DMS 273 (cell line): ENCODE data around the gene ANKRD53.
"Not testable (repeated sequence)": the region's sequence is repeated elsewhere in the genome, so short reads cannot be mapped to it uniquely, and the experiment has no call there.

Experiments
- DNase-seq: peaks from one replicate; lab custom pipeline; 2025; ENCODE audit not compliant: unreplicated experiment; lab: John Stamatoyannopoulos, UW

The ANKRD53 gene

DNA sequence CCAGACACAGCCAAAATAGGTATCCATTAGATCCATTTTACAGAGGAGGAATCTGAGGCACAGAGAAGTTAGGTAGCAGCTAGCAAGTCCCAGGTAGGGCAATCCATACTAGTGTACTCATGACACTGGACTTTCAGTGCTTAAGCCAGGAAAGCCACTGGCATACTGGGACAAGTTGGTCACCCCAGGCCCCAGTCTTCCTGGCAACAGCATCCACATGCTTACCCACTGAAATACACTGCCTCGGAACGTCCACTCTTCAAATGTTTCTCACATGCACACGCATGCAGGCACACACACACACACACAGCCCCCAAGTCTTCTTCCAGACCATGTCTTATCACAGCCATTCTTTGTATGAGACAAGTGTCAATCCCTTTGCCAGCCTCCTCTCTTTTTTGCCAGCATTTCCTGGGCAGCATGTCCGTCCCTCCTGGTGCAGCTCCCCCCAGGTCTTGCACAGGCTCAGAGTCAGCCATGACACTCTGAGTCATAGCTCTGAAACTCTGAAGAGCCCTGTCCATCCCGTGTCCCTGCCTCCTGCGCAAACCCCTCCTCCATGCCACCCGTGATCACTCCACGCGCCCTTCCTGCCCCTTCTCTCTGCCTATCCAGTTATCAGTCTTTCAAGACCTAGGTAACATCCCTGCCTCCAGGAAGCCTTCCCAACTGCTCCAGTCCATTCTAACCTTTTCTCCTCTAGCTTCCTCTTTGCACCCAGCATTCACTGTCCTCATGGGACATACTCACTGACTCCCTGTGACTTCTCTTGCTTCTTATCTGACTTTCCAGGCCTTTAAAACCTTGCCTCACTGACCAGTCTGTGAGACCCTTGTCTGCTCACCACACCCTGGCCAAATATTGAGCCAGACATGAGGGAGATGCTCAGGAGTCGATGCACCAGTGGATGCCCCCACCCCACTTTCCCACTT is 27.1 kb downstream of the ANKRD53 start:
- no peak for DNase-seq

DNA sequence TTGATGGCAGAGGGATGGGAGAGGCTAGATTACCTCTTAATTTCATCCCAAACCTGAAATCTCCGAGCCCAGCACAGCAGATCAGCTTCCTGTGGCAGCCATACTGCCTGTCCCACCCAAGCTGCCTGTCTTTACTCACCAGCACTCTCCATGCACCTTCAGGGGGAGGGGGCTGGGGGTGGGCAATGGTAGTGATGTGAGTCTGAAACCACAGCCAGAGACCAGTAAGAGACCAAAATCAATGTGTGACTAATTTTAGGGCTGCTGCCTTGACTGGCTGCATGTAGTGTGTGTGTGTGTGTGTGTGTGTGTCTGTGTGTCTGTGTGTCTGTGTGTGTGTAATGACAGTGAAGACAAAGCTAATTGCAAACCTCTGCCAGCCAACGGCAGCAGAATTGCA is 27.9 kb downstream of the ANKRD53 start:
- no peak for DNase-seq

DNA sequence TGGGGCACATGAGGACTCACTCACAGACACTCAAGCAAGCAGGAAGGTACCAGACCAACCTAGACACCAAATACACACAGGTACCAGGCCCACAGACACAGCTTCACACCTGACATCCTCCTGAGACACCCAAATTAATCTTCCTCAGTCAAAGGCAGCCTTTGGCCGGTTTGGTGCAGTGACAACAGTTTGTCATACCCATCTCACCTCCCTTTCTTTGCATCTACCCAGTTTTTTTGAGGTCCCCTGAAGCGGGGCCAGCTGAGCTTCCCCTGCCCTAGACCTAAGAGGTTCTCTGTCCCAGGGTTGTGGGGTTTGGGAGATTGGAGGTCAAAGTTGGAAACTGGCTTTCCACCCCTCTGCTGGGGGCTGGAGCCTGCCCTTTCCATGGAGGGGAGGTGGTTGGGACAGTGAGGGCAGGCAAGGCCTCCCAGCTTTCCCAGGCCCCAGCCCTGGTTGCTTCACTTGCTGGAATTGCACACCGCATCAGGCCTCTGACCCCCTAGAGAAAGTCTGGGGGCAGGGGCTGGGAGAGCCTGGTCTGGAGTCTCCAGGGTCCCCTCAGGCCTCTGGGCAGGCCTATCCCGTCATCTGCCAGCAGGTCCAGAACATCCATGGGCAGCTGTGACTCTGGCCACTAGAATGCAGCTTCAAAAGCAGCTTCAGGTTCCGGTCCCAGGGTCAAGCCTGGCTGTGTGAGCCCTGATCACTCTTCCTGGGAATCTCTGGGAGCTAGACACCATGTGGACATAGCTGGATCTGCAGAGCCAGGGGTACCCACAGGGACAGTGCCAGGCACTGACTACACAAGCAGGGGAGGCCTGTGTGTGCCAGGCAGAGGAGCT is 28.7 kb downstream of the ANKRD53 start:
- no peak for DNase-seq

DNA sequence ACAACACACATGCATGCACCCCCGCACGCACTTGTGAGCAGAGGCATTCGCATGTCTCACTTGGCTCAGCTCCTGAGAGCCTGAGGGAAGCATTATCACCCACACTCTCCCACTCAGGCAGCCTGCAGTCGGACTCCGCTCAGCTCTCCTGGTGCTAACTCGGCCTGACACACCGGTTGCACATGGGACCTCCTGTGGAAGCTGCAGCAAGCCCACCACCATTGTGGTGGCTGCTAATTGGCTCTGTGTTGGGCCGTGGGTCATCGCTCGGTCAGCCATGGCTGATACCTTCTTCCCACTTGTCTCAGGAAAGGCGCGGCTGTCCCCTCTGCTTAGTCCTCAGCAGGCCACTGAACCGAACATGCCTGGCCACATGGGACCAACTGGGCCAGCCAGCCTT is 29.9 kb downstream of the ANKRD53 start:
- DNase-seq: no peak

DNA sequence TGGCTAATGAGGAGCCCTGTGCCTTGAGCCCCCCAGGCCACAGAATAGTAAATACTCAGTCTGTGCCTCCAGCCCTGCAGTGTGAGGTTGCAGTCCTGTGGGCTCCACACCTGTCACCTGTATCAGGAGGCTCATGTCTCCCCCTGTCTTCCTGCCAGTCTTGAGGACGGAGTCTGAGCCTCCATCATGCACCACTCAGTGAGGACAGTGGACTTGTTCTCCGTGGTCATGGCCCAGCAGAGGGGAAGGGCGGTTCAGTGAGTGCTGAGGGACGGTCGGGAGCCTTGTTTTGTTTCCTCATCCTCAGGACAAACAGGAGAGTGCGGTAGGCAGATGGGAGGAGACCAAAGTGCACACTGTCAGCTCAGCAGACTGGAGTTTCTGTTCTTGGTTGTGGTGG is 33.4 kb downstream of the ANKRD53 start:
- not testable (repeated sequence) for DNase-seq

DNA sequence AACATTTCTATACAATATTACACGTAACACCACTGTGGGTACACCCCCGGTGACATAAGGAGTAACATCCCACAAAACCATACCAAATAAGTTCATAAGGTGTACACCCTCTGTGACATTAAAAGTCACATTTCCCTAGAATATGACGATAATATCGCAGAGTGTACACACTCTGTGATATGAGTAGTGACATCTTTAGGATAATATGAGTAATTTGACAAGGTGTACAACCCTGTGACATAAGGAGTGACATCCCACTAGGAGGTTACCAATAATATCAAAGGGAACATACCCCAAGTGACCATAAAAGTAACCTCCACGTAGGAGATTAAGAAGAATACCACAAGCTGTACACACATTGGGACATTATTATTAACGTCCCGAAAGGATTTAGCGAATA is 40.2 kb downstream of the ANKRD53 start:
- no peak for DNase-seq

DNA sequence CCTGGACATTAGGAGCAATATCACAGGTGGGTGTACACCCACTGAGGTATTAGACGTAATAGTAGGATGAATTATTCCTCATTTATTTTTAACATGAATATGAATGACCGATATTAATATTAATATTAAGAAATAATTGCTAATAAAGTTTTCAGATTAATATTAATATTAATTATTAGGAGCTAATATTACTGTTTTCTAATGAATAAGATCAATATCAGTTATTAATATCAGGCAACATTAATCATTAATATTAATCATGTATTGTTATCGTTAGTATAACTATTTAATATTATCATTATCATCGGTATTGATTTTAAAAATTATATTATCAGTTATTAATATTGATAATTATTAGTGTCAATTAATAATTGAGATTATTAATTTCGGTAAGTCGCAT is 41.6 kb downstream of the ANKRD53 start:
- DNase-seq: not testable (repeated sequence)

DNA sequence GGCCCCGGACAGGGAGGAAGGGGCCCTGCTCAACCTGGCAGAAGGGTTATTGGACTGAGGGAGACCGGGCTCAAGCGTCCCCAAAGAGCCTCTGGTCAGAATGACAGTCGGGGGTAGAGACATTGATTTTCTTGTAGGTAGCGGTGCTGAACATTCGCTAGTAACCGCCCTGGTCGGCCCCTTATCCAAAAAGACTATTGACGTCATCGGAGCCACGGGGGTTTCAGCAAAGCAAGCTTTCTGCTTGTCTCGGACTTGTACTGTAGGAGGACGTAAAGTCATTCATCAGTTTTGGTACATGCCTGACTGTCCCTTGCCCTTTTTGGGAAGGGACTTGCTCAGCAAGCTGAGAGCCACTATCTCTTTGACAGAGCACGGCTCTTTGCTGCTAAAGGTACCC is 43.0 kb downstream of the ANKRD53 start:
- not testable (repeated sequence) for DNase-seq

DNA sequence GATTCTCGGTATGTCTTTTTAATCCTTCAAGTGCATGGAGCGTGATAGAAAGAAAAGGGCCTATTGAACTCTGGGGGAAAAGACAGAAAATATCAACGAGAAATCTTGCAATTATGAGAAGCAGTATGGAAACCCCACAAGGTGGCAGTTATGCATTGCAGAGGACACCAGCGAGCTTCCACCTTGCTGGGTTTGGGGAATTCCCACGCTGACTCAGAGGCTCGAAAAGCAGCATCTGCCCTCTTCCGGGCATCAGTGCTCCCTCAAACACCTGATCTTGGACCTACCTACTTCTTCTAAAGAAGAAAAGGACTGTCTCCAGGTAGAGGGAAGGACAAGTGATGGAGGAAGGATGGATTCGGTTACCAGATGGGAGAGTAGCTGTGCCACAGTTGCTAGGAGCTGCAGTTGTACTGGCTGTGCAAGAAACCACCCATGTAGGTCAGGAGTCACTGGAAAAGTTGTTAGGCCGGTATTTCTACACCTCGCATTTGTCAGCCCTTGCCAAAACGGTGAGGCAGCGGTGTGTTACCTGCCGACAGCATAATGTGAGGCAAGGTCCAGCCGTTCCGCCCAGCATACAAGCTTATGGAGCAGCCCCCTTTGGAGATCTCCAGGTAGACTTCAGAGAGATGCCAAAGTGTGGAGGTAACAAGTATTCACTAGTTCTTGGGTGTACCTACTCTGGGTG is 45.3 kb downstream of the ANKRD53 start:
- DNase-seq: not testable (repeated sequence)
